Ovary (tissue), 3 donors: ENCODE data around the gene TRNP1.

ENCODE experiments used
- CTCF ChIP-seq, 3 donors: fragments of 450-650 bp in 2 of 3; fragments of 200-600 bp in 1 of 3; IDR thresholded peaks; one replicate each; pipeline versions ENCODE4 v1.5.1 to v1.8.0; 2016 to 2022; ENCODE audit warnings: antibody characterized with exemption in 3 of 3, mild to moderate bottlenecking in 1 of 3
- EP300 ChIP-seq: sonication (generic); formaldehyde crosslinking; IDR thresholded peaks from one replicate; pipeline ENCODE4 v1.6.1; 2017; ENCODE audit warnings: antibody characterized with exemption
- POLR2A ChIP-seq: fragments of 450-650 bp; IDR thresholded peaks from one replicate; pipeline ENCODE4 v1.6.1; 2017; ENCODE audit warnings: antibody characterized with exemption, mild to moderate bottlenecking, moderate library complexity
- donor health status: DM: no; HTN: no; CAD: no.

- TF ChIP-seq POLR2A (no peak), CTCF (IDR thresholded peaks at IDR 0.05) (no peak), EP300 (no peak)
These were observed 32.9 kb upstream of the TRNP1 start for GRCh38 chr1:26960625-26960966.
